ENCODE measurements around the gene PLCXD1.

PLCXD1 gene

DNA sequence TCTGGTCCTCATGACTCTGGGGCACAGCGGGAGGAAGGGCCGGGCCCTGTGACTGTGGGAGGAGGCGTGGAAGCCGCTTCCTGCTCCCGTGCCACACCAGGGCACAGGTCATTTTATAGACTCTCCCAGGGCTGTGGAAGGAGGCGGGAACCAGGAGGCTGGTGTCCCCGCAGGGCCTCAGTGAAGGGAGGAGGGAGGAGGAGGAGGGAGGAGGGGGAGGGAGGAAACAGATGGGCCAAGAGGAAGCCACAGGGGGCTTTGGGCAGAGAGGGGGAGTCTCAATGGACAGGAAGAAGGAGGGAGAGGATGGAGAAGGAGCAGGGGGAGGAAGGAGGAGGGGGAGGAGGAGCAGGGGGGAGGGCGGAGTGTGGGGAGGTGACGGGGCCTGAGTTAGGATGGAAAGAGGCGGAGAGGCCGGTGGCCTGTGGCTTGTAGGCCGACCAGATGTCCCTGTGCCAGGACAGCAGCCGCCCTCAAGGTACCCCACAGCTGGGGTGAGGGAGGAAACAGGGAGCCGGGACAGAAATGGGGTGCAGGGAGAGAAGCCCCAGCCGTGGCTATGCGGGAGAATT lies 6.2 kb upstream of the PLCXD1 start:
- Histone ChIP-seq H3K4me3 (replicated peaks; ENCODE audit: insufficient read depth, low read length) (no peak overlapping the region), H3K27me3 (ENCODE audit: insufficient read depth, poor library complexity, severe bottlenecking) (no peaks in the 10 kb centered on the region), H3K27ac (replicated peaks) (peak overlapping the region; percentile 66)
- DNase-seq (ENCODE audit: low read depth in 1 of 2, low spot score in 1 of 2) = peak; percentile 53 to 76
- TF ChIP-seq GABPA (IDR thresholded peaks at IDR 0.05; ENCODE audit: low read depth) = no peak
- TF ChIP-seq, protein P1, sequence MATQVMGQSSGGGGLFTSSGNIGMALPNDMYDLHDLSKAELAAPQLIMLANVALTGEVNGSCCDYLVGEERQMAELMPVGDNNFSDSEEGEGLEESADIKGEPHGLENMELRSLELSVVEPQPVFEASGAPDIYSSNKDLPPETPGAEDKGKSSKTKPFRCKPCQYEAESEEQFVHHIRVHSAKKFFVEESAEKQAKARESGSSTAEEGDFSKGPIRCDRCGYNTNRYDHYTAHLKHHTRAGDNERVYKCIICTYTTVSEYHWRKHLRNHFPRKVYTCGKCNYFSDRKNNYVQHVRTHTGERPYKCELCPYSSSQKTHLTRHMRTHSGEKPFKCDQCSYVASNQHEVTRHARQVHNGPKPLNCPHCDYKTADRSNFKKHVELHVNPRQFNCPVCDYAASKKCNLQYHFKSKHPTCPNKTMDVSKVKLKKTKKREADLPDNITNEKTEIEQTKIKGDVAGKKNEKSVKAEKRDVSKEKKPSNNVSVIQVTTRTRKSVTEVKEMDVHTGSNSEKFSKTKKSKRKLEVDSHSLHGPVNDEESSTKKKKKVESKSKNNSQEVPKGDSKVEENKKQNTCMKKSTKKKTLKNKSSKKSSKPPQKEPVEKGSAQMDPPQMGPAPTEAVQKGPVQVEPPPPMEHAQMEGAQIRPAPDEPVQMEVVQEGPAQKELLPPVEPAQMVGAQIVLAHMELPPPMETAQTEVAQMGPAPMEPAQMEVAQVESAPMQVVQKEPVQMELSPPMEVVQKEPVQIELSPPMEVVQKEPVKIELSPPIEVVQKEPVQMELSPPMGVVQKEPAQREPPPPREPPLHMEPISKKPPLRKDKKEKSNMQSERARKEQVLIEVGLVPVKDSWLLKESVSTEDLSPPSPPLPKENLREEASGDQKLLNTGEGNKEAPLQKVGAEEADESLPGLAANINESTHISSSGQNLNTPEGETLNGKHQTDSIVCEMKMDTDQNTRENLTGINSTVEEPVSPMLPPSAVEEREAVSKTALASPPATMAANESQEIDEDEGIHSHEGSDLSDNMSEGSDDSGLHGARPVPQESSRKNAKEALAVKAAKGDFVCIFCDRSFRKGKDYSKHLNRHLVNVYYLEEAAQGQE (IDR thresholded peaks at IDR 0.05; ENCODE audit: insufficient replicate concordance, low read depth) = no peak
- TF ChIP-seq CTCF (IDR thresholded peaks at IDR 0.05; ENCODE audit: insufficient read depth, low read length) = no peak
- TF ChIP-seq SPI1 (IDR thresholded peaks at IDR 0.05; ENCODE audit: borderline replicate concordance, low read depth) = no peak
- TF ChIP-seq POLR2AphosphoS5 (IDR thresholded peaks at IDR 0.05; ENCODE audit: low read depth) = peak; percentile 38; the same call in 1 of the 2 replicates

DNA sequence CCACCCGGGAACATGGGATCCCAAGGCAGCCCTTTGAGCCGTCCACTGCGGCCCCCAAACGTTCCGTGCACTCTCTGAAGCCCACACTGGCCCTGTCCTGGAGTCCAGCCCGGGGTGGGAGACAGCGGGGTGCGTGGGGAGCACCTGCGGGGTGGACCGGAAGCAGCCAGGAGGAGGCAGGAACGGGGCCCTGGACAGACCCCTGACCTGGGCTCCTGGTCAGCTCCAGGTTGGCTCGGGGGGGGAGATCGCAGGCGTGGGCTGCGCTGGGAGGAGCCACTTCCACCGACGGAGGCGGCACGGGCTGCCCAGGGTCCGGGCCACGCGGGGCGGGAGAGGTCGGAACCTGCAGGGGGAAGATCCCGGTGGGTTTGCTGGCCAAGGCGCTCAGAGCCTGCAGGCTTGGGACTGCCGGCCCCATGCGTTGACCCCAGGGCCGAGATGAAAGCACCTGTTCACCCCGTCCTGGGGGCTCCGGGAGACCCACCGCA lies 5.7 kb upstream of the PLCXD1 start:
- Histone ChIP-seq H3K27me3 (ENCODE audit: insufficient read depth, poor library complexity, severe bottlenecking) (no peaks in the 10 kb centered on the region), H3K4me3 (replicated peaks; ENCODE audit: insufficient read depth, low read length) (no peak overlapping the region), H3K27ac (replicated peaks) (peak overlapping the region; percentile 66)
- TF ChIP-seq, protein P1 (IDR thresholded peaks at IDR 0.05; ENCODE audit: insufficient replicate concordance, low read depth) = no peak
- TF ChIP-seq GABPA (IDR thresholded peaks at IDR 0.05; ENCODE audit: low read depth) (no peak), POLR2AphosphoS5 (IDR thresholded peaks at IDR 0.05; ENCODE audit: low read depth) (no peak), CTCF (IDR thresholded peaks at IDR 0.05; ENCODE audit: insufficient read depth, low read length) (no peak), SPI1 (IDR thresholded peaks at IDR 0.05; ENCODE audit: borderline replicate concordance, low read depth) (no peak)
- no peak for DNase-seq (ENCODE audit: low read depth in 1 of 2, low spot score in 1 of 2)

DNA sequence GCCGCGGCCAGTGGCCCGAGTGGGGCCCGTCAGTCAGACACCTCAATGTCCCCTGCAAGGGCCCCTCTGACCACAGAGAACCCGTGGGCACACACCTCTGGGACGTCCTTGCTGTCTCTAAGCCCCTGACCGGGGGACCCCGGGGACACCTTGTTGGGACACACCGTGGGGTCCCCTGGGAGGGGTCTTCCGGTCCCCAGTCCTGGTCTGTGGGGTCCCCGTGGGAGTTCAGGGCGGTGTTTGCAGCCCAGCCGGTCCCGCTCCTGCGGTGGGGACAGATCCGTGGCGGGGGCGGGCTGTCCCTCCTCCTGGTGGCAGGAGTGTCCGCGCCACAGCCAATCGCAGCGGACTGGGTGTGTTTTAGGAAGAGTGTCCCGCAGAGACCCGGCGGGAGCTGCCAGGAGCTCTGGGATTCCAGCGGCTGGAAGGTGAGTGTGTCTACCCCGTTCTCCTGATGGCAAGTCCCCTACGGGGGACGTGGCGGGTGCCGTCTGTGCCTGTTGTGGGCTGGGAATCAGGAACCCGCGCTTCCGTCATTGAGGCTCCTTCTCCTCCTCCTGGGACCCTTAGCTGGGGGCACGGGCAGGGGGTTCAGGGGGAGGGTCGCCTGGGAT lies 5.1 kb upstream of the PLCXD1 start:
- peak; percentile 26 for TF ChIP-seq POLR2AphosphoS5 (IDR thresholded peaks at IDR 0.05; ENCODE audit: low read depth)
- TF ChIP-seq, protein P1 (IDR thresholded peaks at IDR 0.05; ENCODE audit: insufficient replicate concordance, low read depth) = no peak
- DNase-seq (ENCODE audit: low read depth in 1 of 2, low spot score in 1 of 2) = peak; percentile 43 to 74
- Histone ChIP-seq H3K27ac (replicated peaks) (peak overlapping the region; percentile 66), H3K27me3 (ENCODE audit: insufficient read depth, poor library complexity, severe bottlenecking) (no peaks in the 10 kb centered on the region), H3K4me3 (replicated peaks; ENCODE audit: insufficient read depth, low read length) (peak overlapping the region; percentile 53)

Measured in HL-60 (cell line).